Testis (tissue), 3 donors: ENCODE results near the gene INPP5A. TPM values are rescaled to one million over a fixed set of nuclear protein-coding genes. Genes with fewer than 3 reads are reported as not detected.

Experiments used
- DNase-seq: peaks from one replicate; pipeline ENCODE4 v3.0.0-alpha.2; 2019
- H3K27ac ChIP-seq, 2 donors: fragments of 200-600 bp; sonication (generic); one replicate each; pipeline ENCODE4 v1.5.1; 2019
- H3K27me3 ChIP-seq: fragments of 200-600 bp; sonication (generic); one replicate; pipeline ENCODE4 v1.5.1; 2019
- H3K36me3 ChIP-seq: fragments of 200-600 bp; sonication (generic); one replicate; pipeline ENCODE4 v1.5.1; 2017; ENCODE audit warnings: low read depth; ENCODE audit errors: missing control alignments
- H3K4me1 ChIP-seq: fragments of 200-600 bp; sonication (generic); one replicate; pipeline ENCODE4 v1.5.1; 2019
- H3K4me3 ChIP-seq, 2 donors: fragments of 200-600 bp; sonication (generic); one replicate each; pipeline ENCODE4 v1.5.1; 2017 to 2019
- H3K9me3 ChIP-seq: fragments of 200-600 bp; sonication (generic); one replicate; pipeline ENCODE4 v1.5.1; 2017
- POLR2A ChIP-seq: fragments of 450-650 bp; IDR thresholded peaks from one replicate; pipeline ENCODE4 v1.6.1; 2017; ENCODE audit warnings: antibody characterized with exemption, mild to moderate bottlenecking, moderate library complexity
- WGBS, 2 donors: methylation state at CpG; one replicate each; pipeline ENCODE4 v1.1.5; 2018; 5-methylcytosine and 5-hydroxymethylcytosine counted together
- intact Hi-C: fragments of 100-400 bp; cut with DNase I; formaldehyde crosslinking; loops from one replicate; pipeline ENCODE4 v1.15.1; 2023; ENCODE audit warnings: low total_unique reads
- polyA plus RNA-seq: library from polyadenylated mRNA; stranded (reverse); fragments of 350-450 nt; fragmentation: Illumina TruSeq; extraction: RNeasy Lipid Tissue Mini Kit (QIAGEN cat#74804); gene quantifications from one replicate; pipeline ENCODE4 v1.2.3, GENCODE V29; 2014; ENCODE audit warnings: low read depth, low replicate concordance; ENCODE audit not compliant: insufficient read depth
- total RNA-seq, 2 donors: library from RNA; depleted of rRNA; stranded (reverse); fragments of >200 nt; gene quantifications; one replicate each; pipeline ENCODE4 v1.2.3, GENCODE V29; 2016
- TF ChIP-seq, protein P1 (sequence below), 3 experiments: fragments of 450-650 bp in 2 of 3; fragments of 200-600 bp in 1 of 3; sonication (generic) in 1 of 3; IDR thresholded peaks; one replicate each; pipeline ENCODE4 v1.5.1; 2016 to 2019; ENCODE audit warnings: antibody characterized with exemption in 3 of 3, mild to moderate bottlenecking in 2 of 3, moderate library complexity in 1 of 3

INPP5A gene
- total and polyA plus RNA-seq, 3 donors from 2014 or later = 54.1 to 103 (median 73.0) TPM

DNA sequence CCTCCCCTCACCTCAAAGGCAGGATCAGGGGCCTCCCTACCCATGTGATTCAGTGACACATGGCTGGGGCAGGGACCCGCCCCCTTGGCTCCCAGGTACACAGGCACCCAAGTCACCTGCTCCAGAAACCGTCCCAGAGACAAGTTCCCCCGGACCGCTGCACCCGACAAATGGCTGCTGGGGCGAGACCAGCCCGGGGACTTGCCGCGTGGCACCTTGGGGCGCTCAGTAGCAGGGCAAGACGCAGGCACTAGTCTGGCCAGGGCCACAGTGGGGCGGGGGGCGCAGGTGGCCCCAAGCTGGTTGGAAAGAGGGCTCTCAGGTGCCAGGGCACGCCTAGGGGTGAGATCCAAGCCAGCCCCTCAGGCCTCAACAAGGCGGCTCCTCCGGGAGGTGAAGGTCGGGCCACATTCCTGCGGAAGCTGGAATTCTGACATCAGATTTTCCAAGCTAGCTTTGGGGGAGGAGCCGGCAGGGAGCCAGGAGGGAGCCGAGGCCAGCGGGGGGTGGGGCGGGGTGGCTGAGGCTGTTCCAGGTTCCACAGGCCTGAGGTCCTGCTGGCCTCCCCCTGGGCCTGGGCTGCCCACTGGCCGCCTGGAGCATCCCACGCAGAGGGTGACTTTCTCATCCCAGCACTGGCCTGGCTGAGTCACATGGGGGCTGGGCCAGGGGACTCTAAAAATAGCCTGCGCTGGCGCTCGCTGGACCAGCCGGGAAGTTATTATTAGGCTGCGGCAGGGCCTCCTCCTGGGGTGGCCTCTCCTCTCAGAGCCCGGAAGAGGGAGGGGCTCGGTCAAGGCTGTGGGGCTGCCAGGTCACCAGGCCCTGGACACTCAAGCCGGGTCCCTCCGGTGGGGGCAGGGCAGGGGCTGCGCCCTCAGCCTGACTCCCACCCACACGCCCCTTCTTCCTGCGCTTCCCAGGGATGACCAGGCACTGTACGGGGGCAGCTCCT, 20.5 kb upstream of the INPP5A start:
- H3K4me3 ChIP-seq = no peak overlapping the region
- peak; percentile 96 for DNase-seq
- peak overlapping the region; percentile 80 to 82 for H3K27ac ChIP-seq
- WGBS, 2 donors = 16 to 26% methylated on average over 13 to 28 of the region's 37 CpGs
- intact Hi-C loops = loop anchor here (5.0 kb wide), 1 partner anchor 115 kb away; no protein-coding TSS in a partner anchor
- H3K9me3 ChIP-seq = no peaks in the 10 kb centered on the region
- H3K27me3 ChIP-seq = no peaks in the 10 kb centered on the region
- peaks cover 66% of the 10 kb centered on the region for H3K4me1 ChIP-seq
- no peaks in the 10 kb centered on the region for H3K36me3 ChIP-seq
- TF ChIP-seq POLR2A = no peak
- TF ChIP-seq, protein P1, sequence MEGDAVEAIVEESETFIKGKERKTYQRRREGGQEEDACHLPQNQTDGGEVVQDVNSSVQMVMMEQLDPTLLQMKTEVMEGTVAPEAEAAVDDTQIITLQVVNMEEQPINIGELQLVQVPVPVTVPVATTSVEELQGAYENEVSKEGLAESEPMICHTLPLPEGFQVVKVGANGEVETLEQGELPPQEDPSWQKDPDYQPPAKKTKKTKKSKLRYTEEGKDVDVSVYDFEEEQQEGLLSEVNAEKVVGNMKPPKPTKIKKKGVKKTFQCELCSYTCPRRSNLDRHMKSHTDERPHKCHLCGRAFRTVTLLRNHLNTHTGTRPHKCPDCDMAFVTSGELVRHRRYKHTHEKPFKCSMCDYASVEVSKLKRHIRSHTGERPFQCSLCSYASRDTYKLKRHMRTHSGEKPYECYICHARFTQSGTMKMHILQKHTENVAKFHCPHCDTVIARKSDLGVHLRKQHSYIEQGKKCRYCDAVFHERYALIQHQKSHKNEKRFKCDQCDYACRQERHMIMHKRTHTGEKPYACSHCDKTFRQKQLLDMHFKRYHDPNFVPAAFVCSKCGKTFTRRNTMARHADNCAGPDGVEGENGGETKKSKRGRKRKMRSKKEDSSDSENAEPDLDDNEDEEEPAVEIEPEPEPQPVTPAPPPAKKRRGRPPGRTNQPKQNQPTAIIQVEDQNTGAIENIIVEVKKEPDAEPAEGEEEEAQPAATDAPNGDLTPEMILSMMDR (IDR thresholded peaks at IDR 0.05) = no peak

DNA sequence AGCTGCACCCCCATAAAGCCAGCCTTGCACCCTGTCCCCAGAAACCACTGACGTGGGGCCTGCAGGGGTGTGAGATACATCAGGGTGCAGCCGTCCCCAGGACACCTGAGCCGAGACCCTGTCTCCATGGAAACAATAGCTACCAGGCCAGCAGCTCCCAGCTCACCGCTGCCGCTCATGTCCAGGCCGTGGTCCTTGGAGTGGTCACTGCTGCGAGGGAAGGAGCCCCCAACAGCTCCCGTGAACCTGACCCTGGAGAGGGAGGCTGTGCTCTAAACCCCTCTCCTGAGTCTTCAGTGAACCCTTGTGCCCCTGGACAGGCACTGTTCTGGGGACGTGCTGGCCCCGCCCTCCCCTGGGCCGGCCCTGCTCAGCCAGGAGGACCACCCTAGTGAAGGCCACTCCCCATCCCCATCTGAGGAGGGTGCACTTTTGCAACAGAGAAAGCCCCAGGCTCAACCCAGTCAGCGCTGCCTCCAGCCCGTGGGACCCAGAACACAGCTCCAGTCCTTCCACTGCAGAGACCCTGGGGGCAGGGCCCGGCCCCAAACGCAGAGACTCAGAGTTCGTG, 19.6 kb upstream of the INPP5A start:
- Histone ChIP-seq H3K9me3 (no peaks in the 10 kb centered on the region), H3K4me1 (peaks cover 66% of the 10 kb centered on the region), H3K27ac (peak overlapping the region; percentile 80 to 82), H3K4me3 (no peak overlapping the region), H3K27me3 (no peaks in the 10 kb centered on the region), H3K36me3 (no peaks in the 10 kb centered on the region)
- intact Hi-C loops = loop anchor here (5.0 kb wide), 1 partner anchor 114 kb away; no protein-coding TSS in a partner anchor
- TF ChIP-seq POLR2A = no peak
- TF ChIP-seq, protein P1 (IDR thresholded peaks at IDR 0.05) = no peak
- no peak for DNase-seq
- 33 to 67% methylated on average over 5 to 16 of the region's 16 CpGs for WGBS, 2 donors

- peak; percentile 82 for DNase-seq
- H3K4me1 ChIP-seq = peaks cover 66% of the 10 kb centered on the region
- H3K9me3 ChIP-seq = no peaks in the 10 kb centered on the region
- no peak overlapping the region for H3K4me3 ChIP-seq
- H3K27me3 ChIP-seq = no peaks in the 10 kb centered on the region
- intact Hi-C loops = loop anchor here (5.0 kb wide), 1 partner anchor 114 kb away; no protein-coding TSS in a partner anchor
- H3K27ac ChIP-seq = peak overlapping the region; percentile 80 to 82
- TF ChIP-seq, protein P1 (IDR thresholded peaks at IDR 0.05) = no peak
- no peak for TF ChIP-seq POLR2A
- WGBS, 2 donors = 44 to 50% methylated on average over 29 of the region's 29 CpGs
- H3K36me3 ChIP-seq = no peaks in the 10 kb centered on the region
Measured at GRCh38 chr10:132518572-132519381, 18.8 kb upstream of the INPP5A start.

GRCh38 chr10:132519382-132520176, 18.0 kb upstream of the INPP5A start:
- Histone ChIP-seq H3K36me3 (no peaks in the 10 kb centered on the region), H3K4me1 (peaks cover 66% of the 10 kb centered on the region), H3K9me3 (no peaks in the 10 kb centered on the region), H3K4me3 (no peak overlapping the region), H3K27me3 (no peaks in the 10 kb centered on the region), H3K27ac (peak overlapping the region; percentile 80 to 82)
- WGBS, 2 donors = 50 to 55% methylated on average over 10 to 20 of the region's 30 CpGs
- no peak for DNase-seq
- TF ChIP-seq, protein P1 (IDR thresholded peaks at IDR 0.05) = no peak
- TF ChIP-seq POLR2A = no peak
- intact Hi-C loops = loop anchor here (5.0 kb wide), 1 partner anchor 113 kb away; no protein-coding TSS in a partner anchor
